CD14-positive monocyte (primary cell): ENCODE measurements around the gene NHERF1. TPM values are rescaled to one million over a fixed set of nuclear protein-coding genes. Genes with fewer than 3 reads are reported as not detected.

Experiments used
- DNase-seq, 3 donors: peaks; one replicate each; pipeline ENCODE4 v3.0.0-alpha.2; 2011 to 2022
- H2AFZ ChIP-seq: 2 replicates; pipeline ENCODE4 v1.6.0; 2012; ENCODE audit warnings: mild to moderate bottlenecking, low read depth, low read length, inconsistent platforms; ENCODE audit not compliant: insufficient read depth, poor library complexity, severe bottlenecking
- H3K27ac ChIP-seq, 2 donors: 1 replicate in 1 of 2; 2 replicates in 1 of 2; pipeline ENCODE4 v1.5.1; 2012 to 2013; ENCODE audit warnings: low read length in 2 of 2, control low read depth in 1 of 2, inconsistent platforms in 1 of 2, low read depth in 1 of 2, mild to moderate bottlenecking in 1 of 2
- H3K27me3 ChIP-seq, 2 donors: one replicate each; pipeline versions ENCODE4 v1.6.0 to v1.6.1; 2011 to 2013; ENCODE audit warnings: low read length in 2 of 2; ENCODE audit not compliant: control insufficient read depth in 2 of 2, insufficient read depth in 2 of 2
- H3K36me3 ChIP-seq, 2 donors: replicated peaks in 1 of 2; 1 replicate in 1 of 2; 2 replicates in 1 of 2; pipeline versions ENCODE4 v1.5.1 to v1.6.1; 2012 to 2013; ENCODE audit warnings: low read length in 2 of 2, control low read depth in 1 of 2, inconsistent platforms in 1 of 2, mild to moderate bottlenecking in 1 of 2; ENCODE audit not compliant: insufficient read depth in 2 of 2, control insufficient read depth in 1 of 2
- H3K4me1 ChIP-seq, 2 donors: 1 replicate in 1 of 2; 2 replicates in 1 of 2; pipeline versions ENCODE4 v1.5.1 to v1.6.1; 2012 to 2013; ENCODE audit warnings: low read length in 2 of 2, control low read depth in 1 of 2, inconsistent platforms in 1 of 2, mild to moderate bottlenecking in 1 of 2, moderate library complexity in 1 of 2; ENCODE audit not compliant: insufficient read depth in 2 of 2, control insufficient read depth in 1 of 2
- H3K4me2 ChIP-seq: replicated peaks from 2 replicates; pipeline ENCODE3; 2012; ENCODE audit warnings: low read length, moderate library complexity, mild to moderate bottlenecking; ENCODE audit not compliant: poor library complexity, severe bottlenecking; ENCODE audit errors: extremely low read depth
- H3K4me3 ChIP-seq, 3 experiments: fragments of 200-600 bp in 1 of 3; sonication (generic) in 1 of 3; replicated peaks in 1 of 3; 1 replicate in 2 of 3; 2 replicates in 1 of 3; pipeline ENCODE4 v1.5.1; 2011 to 2013; ENCODE audit warnings: low read length in 3 of 3, mild to moderate bottlenecking in 3 of 3, control low read depth in 2 of 3, low read depth in 2 of 3, inconsistent platforms in 1 of 3, moderate library complexity in 1 of 3
- H3K79me2 ChIP-seq: 2 replicates; pipeline ENCODE4 v1.6.0; 2012; ENCODE audit warnings: mild to moderate bottlenecking, control low read depth, inconsistent platforms, low read length, moderate library complexity; ENCODE audit not compliant: insufficient read depth
- H3K9ac ChIP-seq: 2 replicates; pipeline ENCODE4 v1.6.0; 2017; ENCODE audit warnings: low read length, mild to moderate bottlenecking; ENCODE audit not compliant: insufficient read depth, poor library complexity, severe bottlenecking
- H3K9me3 ChIP-seq, 2 donors: replicated peaks in 1 of 2; 1 replicate in 1 of 2; 2 replicates in 1 of 2; pipeline versions ENCODE4 v1.5.1 to v1.6.1; 2012 to 2013; ENCODE audit warnings: low read length in 2 of 2, control low read depth in 1 of 2; ENCODE audit not compliant: control insufficient read depth in 1 of 2, insufficient read depth in 1 of 2
- H4K20me1 ChIP-seq: 2 replicates; pipeline ENCODE4 v1.6.0; 2012; ENCODE audit warnings: mild to moderate bottlenecking, low read length, control low read depth, moderate library complexity; ENCODE audit not compliant: insufficient read depth
- H3K27ac Mint-ChIP-seq, 7 donors: one replicate each; pipeline ENCODE4 v1.8.0; 2020; ENCODE audit warnings: mild to moderate bottlenecking in 7 of 7, mixed read lengths in 7 of 7, moderate library complexity in 6 of 7, inconsistent platforms in 2 of 7
- H3K27me3 Mint-ChIP-seq, 3 donors: one replicate each; pipeline ENCODE4 v1.8.0; 2021 to 2022; ENCODE audit warnings: low read depth in 3 of 3, mild to moderate bottlenecking in 3 of 3, mixed read lengths in 3 of 3, moderate library complexity in 3 of 3, inconsistent platforms in 1 of 3
- H3K36me3 Mint-ChIP-seq, 2 donors: one replicate each; pipeline ENCODE4 v1.8.0; 2020; ENCODE audit warnings: mixed read lengths in 2 of 2, inconsistent platforms in 1 of 2, mild to moderate bottlenecking in 1 of 2
- H3K4me1 Mint-ChIP-seq: one replicate; pipeline ENCODE4 v1.8.0; 2020; ENCODE audit warnings: mild to moderate bottlenecking, mixed read lengths
- H3K4me3 Mint-ChIP-seq, 2 donors: one replicate each; pipeline ENCODE4 v1.8.0; 2020; ENCODE audit warnings: mild to moderate bottlenecking in 2 of 2, mixed read lengths in 2 of 2, moderate library complexity in 1 of 2
- H3K9me3 Mint-ChIP-seq, 7 donors: one replicate each; pipeline ENCODE4 v1.8.0; 2020 to 2022; ENCODE audit warnings: mixed read lengths in 7 of 7, mild to moderate bottlenecking in 6 of 7, moderate library complexity in 6 of 7, inconsistent platforms in 2 of 7
- CTCF ChIP-seq: fragments of 200-600 bp; IDR thresholded peaks from one replicate; pipeline ENCODE4 v1.8.0; 2022; ENCODE audit warnings: antibody characterized with exemption, mild to moderate bottlenecking
- WGBS: methylation state at CpG from one replicate; pipeline ENCODE4 v1.1.5; 2013; ENCODE audit warnings: missing lambda C conversion rate; ENCODE audit not compliant: insufficient coverage; 5-methylcytosine and 5-hydroxymethylcytosine counted together
- intact Hi-C, 2 donors: fragments of 100-400 bp; cut with micrococcal nuclease; formaldehyde crosslinking; loops; one replicate each; pipeline versions ENCODE4 v1.15.0 to v1.15.1; 2023
- polyA plus RNA-seq, 3 donors: library from polyadenylated mRNA; depleted of rRNA in 1 of 3; unstranded in 2 of 3; stranded (reverse) in 1 of 3; fragments of 300-500 nt in 2 of 3; fragments of >200 nt in 1 of 3; fragmentation: Illumina TruSeq in 2 of 3; gene quantifications; 1 replicate in 2 of 3; 2 replicates in 1 of 3; pipeline ENCODE4 v1.2.3, GENCODE V29; 2012 to 2021

NHERF1 gene
- polyA plus RNA-seq, 3 donors = 79.5 to 149 (median 131) TPM

DNA sequence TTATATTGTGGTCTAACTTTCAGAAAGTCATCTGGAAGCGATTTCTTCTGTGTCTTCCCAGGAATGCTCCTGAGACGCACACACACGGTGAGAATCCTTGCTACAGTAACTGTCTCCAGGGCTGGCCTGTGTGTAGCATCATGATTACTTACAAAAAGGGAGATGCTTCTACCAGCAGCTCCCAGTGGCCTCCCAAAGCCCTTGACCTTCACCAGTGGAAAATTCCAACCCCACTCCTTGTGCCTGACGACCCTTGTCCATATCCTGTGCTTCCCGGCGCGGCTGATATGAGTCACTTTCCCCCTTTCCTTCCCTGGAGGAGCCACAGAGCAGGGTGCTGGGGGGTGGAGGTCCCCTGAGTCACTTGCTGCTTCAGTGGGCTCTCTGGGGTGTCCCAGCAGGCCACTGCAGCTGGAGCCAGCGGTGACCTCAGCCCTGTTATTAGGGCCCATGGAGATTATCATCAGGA, 49.8 kb downstream of the NHERF1 start:
- H3K9me3 Mint-ChIP-seq = no peaks in the 10 kb centered on the region
- H3K36me3 Mint-ChIP-seq = peaks cover 95 to 99% of the 10 kb centered on the region in 2 donors
- no peak overlapping the region for H3K4me3 ChIP-seq
- DNase-seq = no peak
- peaks cover 39% of the 10 kb centered on the region for H4K20me1 ChIP-seq
- intact Hi-C loops = no loop called here
- H2AFZ ChIP-seq = no peak overlapping the region
- WGBS = no CpG with 5 or more reads among the region's 8 CpGs
- H3K9ac ChIP-seq = no peak overlapping the region
- H3K27ac Mint-ChIP-seq = no peak overlapping the region
- no peak overlapping the region for H3K4me3 Mint-ChIP-seq
- no peaks in the 10 kb centered on the region for H3K4me1 Mint-ChIP-seq
- H3K27ac ChIP-seq = no peak overlapping the region
- H3K4me1 ChIP-seq = no peaks in the 10 kb centered on the region
- H3K4me2 ChIP-seq = no peak overlapping the region
- peaks cover 94 to 100% of the 10 kb centered on the region in 2 donors for H3K36me3 ChIP-seq
- peaks cover 0 to 2% (median 0%) of the 10 kb centered on the region in 3 donors for H3K27me3 Mint-ChIP-seq
- H3K9me3 ChIP-seq = no peaks in the 10 kb centered on the region
- TF ChIP-seq CTCF = no peak
- H3K79me2 ChIP-seq = no peaks in the 10 kb centered on the region
- H3K27me3 ChIP-seq = no peaks in the 10 kb centered on the region

DNA sequence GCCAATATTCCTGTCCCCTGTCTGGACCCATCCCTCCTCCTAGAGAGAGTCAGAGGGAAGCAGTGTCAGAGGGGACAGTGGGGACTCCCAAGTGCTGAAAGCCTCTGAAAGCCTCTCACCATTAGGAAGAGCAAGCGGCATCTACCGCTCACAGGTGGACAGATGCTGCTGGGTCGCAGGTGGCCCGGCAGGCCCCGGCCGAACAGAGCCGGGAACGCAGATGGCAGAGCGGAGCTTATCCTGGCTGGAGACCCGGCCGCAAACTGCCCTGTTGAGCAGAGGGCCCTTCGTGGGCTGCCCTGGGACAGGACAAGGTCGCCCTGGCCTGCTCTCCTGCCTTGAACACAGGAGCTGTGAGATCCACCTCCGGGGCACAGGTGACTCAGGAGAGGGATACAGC, 50.7 kb downstream of the NHERF1 start:
- Histone ChIP-seq H3K9ac (no peak overlapping the region), H3K36me3 (peaks cover 94 to 100% of the 10 kb centered on the region in 2 donors), H4K20me1 (peaks cover 37% of the 10 kb centered on the region), H3K4me1 (no peaks in the 10 kb centered on the region), H3K4me3 (no peak overlapping the region), H3K4me2 (no peak overlapping the region), H3K27ac (no peak overlapping the region), H3K27me3 (no peaks in the 10 kb centered on the region), H2AFZ (no peak overlapping the region), H3K79me2 (no peaks in the 10 kb centered on the region), H3K9me3 (no peaks in the 10 kb centered on the region)
- Mint-ChIP-seq H3K4me1 (no peaks in the 10 kb centered on the region), H3K9me3 (no peaks in the 10 kb centered on the region), H3K27me3 (peaks cover 0 to 2% (median 0%) of the 10 kb centered on the region in 3 donors), H3K36me3 (peaks cover 94 to 99% of the 10 kb centered on the region in 2 donors), H3K4me3 (no peak overlapping the region), H3K27ac (no peak overlapping the region)
- WGBS = 98% methylated on average over 13 of the region's 14 CpGs
- no peak for TF ChIP-seq CTCF
- no peak for DNase-seq
- intact Hi-C loops = no loop called here
